K562 (cell line): Measurements from ENCODE around the gene HDLBP.

Experiments
- CTCF ChIP-seq, 3 experiments: IDR thresholded peaks in 2 of 3; conservative IDR thresholded peaks in 1 of 3; 2 replicates each; pipeline ENCODE4 v1.5.1; 2011 to 2012; ENCODE audit warnings: low read length in 3 of 3, mild to moderate bottlenecking in 3 of 3, control low read depth in 2 of 3, improper control_type of control experiment in 1 of 3, inconsistent platforms in 1 of 3, low read depth in 1 of 3, mixed read lengths in 1 of 3, moderate library complexity in 1 of 3; ENCODE audit not compliant: insufficient read depth in 2 of 3
- TAF9B ChIP-seq: fragments of 450-650 bp; IDR thresholded peaks from 2 replicates; pipeline ENCODE4 v1.6.1; 2018; ENCODE audit warnings: mild to moderate bottlenecking; ENCODE audit not compliant: partially characterized antibody

- TF ChIP-seq CTCF (IDR thresholded peaks at IDR 0.05 in 2 of 3, conservative IDR thresholded peaks at IDR 0.05 in 1 of 3; ENCODE audit: insufficient read depth in 2 of 3, low read depth in 1 of 3, low read length in 3 of 3) (no peak), TAF9B (no peak)
Measured at GRCh38 chr2:241279413-241279812, 36.1 kb downstream of the HDLBP start.
